ENCODE data around the gene TECPR2.

TECPR2 gene

DNA sequence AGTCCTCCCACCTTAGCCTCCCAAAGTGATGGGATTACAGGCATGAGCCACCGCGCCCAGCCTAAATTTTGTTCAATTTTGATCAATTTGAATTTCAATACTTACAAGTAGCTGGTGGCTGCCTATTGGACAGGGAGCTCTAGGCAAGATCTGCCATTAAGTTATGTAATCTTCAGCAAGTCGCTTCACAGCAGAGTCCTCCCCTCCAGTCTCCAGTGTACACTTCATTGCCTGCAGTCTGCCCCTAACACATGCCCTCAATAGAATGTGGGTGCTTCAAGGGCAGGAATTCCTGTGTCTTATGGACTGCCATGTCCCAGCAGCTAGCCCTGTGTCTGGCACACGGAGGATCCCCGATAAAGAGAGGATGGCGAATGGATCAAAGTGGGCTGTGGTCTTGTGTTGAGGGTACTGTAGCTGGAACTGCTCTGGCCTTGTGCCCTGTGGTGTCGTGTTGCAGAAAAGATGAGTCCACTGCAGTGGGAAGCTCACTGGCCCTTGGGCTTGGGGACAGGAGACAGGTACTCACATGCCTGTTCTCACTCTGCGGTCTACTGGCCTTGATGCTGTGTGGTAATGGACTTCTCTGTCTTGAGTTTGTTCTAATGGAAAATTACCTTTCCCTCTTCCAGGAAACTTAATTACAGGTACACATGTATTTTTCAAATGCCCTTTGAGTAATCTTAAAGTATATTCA, 67.6 kb downstream of the TECPR2 start:
- no peak for DNase-seq

GRCh38 chr14:102431751-102432150, 69.0 kb downstream of the TECPR2 start:
- DNase-seq, result no peak

GRCh38 chr14:102434647-102435175, 72.0 kb downstream of the TECPR2 start:
- no peak for DNase-seq

DNA sequence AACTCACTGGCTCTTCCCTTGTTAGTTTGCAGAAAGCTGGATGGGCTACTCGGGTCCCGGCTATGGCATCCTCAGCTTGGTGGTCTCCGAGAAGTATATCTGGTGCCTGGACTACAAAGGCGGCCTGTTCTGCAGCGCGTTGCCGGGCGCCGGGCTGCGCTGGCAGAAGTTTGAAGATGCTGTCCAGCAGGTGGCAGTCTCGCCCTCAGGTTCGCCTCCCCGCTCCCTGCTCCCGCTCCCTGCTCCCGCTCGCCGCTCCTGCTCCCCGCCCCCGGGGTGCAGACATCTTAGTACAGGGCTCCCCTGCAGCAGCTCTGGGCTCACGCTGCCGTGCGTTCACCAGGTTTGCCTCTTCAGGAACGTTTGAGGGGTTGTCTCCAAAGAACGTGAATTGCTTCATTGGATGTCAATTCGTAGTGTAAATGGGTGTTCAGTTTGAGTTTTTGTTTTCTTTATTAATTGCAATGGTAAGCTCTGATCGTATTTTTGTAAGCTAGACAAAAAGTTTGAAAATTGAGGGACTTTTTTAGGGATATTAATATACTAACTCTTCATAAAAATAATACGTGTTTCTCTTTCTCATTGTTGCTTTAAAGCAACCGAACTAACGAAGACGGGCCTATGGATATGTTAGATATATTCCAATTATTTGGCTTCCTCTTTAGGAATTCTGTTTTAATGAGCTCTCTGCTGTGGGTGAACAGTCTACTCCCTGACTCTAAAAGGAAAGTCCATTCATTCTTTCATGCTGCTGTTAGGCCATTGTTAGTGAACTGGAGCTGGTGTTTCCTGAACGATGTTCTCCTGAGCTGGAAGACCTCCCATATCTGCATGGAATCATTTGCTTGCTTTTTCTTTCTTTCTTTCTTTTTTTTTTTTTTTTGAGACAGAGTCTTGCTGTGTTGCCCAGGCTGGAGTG, 75.5 kb downstream of the TECPR2 start:
- peak; percentile 56 to 58 for DNase-seq

DNA sequence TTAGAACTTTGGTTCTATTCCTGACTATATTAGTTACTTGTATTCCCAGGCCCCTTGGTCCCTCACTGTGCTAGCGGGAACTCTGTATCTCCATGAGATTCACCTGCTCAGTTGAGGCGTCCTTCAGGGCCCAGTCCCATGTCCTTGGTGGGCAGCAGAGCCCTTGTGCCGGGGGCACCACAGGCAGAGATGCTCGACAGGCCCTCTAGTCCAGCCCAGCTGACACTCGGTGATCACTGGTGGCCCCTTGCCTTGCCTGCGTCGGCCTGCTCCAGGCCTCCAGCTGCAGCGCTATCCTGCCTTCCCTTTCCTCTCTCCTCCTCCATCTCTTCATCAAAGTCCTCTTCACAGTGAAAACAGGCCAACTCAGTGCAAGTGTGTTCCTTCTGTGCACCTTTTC, 76.8 kb downstream of the TECPR2 start:
- DNase-seq, result no peak

GRCh38 chr14:102440392-102440791, 77.7 kb downstream of the TECPR2 start:
- no peak for DNase-seq

GRCh38 chr14:102442241-102443211, 79.8 kb downstream of the TECPR2 start:
- DNase-seq, result no peak

DNA sequence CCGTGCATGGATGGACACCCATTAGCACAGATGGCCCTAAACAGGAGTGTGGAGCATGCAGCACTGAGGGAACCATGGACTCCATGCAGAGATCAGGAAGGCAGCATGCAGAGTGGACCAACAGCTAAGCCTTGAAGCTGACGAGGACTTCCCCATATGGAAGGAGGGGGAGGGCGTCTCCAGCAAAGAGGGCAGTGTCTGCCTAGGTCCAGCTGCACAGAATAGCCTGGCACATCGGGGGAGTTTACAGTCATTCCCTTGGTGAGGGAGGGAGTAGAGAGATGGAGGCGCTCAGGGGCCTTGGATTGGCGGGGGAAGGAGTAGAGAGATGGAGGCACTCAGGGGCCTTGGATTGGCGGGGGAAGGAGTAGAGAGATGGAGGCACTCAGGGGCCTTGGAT, 82.3 kb downstream of the TECPR2 start:
- no peak for DNase-seq

DNA sequence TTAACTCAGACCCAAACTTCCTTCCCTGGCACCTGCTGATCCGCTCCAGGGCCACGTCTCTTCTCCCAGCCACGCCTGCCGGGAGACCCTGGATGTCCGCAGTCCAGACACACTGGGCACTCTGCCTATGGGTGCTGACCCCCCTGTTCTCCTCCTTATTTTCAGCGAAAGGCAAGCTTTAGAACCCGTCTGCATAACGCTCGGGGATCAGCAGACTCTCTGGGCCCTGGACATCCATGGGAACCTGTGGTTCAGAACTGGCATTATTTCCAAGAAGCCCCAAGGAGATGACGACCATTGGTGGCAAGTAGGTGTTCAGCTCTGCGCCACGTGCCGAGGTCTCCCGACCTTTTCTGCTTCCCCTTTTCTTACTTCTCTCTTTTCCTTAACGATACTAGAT, 82.9 kb downstream of the TECPR2 start:
- DNase-seq, result no peak

GRCh38 chr14:102450206-102451063, 87.7 kb downstream of the TECPR2 start:
- DNase-seq, result no peak

DNA sequence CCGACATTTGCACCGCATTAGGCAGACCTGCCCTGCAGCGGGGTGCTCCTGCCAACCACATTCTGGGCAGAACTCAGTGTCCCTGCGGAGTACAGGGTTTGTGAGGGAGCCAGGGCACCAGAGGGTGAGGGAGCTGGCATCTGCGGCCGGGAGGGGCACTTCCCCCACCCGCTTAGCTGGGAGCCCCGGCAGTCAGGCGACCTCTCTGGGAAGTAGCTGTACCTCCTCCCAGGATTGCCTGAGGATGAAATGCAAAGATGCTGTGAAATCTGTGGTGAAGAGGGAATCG, 88.3 kb downstream of the TECPR2 start:
- no peak for DNase-seq

GRCh38 chr14:102452302-102452701, 89.6 kb downstream of the TECPR2 start:
- no peak for DNase-seq

DNA sequence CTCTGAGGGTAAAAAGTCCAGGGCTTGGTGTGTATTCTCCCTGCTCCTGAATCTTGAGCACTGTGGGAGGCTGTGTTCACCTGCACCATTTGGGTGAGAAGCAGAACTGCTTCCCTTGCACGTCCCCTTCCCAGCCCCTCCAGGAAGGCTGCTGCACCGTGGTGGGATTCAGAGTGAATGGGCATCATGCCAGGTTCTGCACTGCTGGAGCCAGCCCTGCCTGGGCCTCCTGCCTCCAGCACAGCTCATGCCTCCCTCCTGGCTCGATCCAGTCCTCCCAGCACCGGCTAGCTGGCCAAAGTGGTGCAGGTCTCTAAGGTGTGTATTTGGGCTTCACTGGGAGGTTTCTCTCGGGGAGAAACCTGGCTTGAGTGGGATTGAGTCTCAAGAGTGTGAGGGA, 92.0 kb downstream of the TECPR2 start:
- no peak for DNase-seq

GRCh38 chr14:102457509-102457908, 94.8 kb downstream of the TECPR2 start:
- DNase-seq, result no peak

DNA sequence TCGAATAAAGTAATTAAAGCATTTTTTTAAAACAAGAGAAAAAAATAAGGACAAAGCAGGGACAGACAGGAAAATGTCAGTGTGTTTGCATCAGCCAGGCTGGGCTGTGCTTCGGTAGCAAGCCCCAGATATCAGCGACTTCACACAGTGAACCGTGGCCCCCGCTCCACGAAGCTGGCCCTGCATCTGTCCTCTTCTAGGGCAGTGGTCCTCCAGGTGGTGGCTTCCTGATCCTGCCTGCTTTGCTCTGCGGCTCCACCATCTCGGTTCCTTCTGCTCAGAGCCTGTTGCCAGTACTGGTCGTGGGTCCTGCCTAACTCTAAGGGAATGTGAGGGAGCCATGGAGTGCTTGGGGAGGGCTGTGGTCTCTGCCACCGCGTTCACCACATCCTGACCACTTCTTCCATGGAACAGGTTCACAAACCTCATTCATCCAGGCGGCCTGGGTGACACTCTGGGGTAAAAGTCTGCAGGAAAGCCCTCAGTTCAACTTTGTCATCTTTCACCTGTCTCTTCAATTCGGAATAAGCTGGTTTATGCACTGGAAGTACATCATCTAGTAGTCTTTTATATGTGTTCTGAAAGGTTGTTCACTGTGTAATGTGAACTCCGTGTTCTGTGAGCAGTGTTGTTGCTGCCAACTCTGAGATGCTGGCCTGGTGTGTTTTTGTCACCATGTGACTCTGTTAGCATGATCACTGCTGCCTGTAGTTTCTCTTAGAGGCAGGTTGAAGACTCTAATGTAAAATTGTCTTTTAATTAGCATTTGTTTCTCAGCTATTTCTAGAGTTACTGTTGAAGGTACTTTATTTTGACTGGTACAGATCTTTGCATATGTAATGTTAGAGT, 99.0 kb downstream of the TECPR2 start:
- no peak for DNase-seq

DNA sequence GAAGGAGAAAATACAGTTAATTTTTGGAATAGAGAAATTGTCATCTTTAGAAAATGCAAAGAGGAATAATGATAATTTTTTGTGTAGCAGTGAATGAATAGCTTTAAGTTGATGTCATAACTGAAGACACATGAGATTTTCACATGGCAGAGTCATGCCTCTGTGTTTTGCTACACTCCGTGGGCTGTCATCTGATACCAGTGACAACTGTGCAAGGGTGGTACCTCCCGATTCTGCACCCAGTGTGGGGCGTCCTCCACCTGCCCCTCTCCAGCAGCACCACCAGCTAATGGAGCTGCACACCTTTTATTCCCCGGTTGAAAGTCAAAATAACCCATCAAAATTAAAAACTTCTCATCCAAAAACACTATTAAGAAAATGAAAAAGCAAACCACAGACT, 99.7 kb downstream of the TECPR2 start:
- no peak for DNase-seq

DNA sequence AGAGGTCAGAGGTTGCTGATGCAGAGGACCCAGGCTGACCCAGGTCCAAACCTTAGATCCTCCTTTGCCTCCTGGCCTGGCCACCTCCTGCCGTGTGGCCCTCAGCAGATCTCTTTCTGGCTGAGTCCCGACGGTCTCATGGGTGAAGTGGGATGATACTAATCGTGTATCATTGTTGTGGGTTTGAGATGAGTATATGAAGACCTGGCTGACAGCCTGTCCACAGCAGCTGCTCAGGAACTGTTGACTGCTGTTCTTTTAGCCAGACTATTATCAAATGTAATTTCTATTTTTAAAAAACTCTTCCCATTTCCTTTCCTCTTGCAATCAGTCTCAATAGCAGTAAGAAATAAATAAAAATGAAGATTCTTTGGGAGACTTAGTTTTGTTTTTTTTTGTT, 101.3 kb downstream of the TECPR2 start:
- DNase-seq, result no peak

DNA sequence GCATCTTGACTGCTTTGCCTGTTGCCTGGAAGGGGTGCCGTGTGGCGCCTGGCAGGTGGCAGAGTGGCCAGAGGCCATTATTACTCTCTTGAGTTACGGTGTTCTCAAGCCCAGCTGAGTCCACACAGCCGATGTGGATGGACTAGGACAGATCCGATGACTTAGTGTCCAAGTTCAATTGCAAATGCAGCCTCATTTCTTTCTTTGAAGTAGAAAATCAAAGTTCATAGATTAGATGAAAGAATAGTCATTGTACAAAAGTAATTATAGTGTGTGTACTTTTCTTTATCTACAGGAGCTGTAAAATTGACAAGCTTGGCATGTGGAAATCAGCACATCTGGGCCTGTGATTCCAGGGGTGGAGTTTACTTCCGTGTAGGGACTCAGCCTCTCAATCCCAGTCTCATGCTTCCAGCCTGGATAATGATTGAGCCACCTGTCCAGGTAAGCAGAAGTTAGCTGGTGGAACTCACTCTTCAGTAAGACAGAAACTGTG, 102.2 kb downstream of the TECPR2 start:
- no peak for DNase-seq

GRCh38 chr14:102469261-102469660, 106.5 kb downstream of the TECPR2 start:
- DNase-seq, result no peak

DNA sequence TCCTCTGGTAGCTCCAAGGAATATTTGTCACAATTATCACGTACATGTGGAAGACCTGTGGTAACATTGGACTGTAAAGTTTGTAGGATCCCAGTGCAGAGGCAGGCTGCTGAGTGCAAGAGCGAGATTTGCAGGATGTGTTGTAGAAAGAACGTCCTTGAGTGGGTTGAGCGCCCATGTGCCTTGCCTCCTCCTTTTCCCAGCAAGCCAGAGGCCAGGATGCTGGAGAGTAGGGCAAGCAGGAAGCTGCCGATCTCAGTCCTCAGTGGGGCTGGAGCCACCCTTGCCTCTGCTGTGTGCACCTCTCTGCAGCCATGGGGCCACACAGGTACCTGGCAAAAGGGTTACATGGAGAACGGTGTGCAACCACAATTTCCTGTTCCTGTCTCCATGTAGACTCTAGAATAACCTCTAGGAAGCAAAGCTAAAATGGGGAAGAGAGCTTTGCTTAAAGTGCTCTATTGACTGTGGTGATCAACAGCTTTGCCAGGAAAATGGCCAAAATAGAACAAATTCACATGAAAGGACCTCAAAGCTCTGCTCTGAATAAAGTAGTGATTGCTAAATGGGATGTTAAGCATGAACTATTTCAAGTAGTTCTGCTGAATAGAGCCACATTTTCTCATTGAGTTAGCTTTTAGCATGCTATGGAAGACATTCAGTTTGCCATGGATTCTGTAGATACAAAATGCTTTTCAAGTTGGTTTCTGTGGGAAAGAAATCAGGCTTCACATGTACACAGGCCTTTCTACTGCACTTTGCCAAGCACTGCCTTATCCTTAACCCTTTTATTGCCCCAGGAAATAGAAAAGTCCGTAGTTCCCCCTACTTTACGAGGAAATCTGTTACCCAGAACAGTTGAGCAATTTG, 109.4 kb downstream of the TECPR2 start:
- no peak for DNase-seq

Data from CD4-positive, alpha-beta T cell treated with Interleukin-4 for 1 hour (primary cell).